NCI-H2081 treated with DMSO at 0.1 percent for 48 hours (cell line): ENCODE data around the gene SLC24A4.
A peak's percentile ranks its signal among the peaks of the same experiment; 100 is the strongest.

Experiments
- DNase-seq: peaks from one replicate; lab custom pipeline; 2025; lab: John Stamatoyannopoulos, UW

Gene SLC24A4

DNA sequence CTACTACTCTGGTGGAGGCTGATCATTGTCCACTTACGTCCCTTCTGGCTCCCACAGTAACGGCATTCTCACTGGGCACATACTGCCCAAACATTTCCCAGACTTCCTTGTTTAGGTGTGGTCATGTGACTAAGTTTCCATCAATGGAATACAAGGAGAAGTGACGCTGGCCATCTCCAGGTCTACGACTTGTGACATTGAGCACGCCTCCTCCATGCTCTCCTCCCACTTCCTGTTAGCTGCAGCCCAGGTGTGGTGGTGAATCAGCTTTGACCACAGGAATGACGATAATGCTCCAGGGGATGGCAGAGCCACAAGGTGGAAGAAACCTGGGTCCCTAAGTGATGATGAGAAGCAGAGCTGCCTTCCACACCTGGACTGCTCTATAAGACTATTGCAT is 6.0 kb upstream of the SLC24A4 start:
- no peak for DNase-seq

GRCh38 chr14:92317511-92317910 is 5.5 kb upstream of the SLC24A4 start:
- DNase-seq: no peak

- no peak for DNase-seq
Measured at GRCh38 chr14:92321701-92322100, 1.3 kb upstream of the SLC24A4 start.

- no peak for DNase-seq
Measured at GRCh38 chr14:92322516-92322915, 449 bp upstream of the SLC24A4 start.

DNA sequence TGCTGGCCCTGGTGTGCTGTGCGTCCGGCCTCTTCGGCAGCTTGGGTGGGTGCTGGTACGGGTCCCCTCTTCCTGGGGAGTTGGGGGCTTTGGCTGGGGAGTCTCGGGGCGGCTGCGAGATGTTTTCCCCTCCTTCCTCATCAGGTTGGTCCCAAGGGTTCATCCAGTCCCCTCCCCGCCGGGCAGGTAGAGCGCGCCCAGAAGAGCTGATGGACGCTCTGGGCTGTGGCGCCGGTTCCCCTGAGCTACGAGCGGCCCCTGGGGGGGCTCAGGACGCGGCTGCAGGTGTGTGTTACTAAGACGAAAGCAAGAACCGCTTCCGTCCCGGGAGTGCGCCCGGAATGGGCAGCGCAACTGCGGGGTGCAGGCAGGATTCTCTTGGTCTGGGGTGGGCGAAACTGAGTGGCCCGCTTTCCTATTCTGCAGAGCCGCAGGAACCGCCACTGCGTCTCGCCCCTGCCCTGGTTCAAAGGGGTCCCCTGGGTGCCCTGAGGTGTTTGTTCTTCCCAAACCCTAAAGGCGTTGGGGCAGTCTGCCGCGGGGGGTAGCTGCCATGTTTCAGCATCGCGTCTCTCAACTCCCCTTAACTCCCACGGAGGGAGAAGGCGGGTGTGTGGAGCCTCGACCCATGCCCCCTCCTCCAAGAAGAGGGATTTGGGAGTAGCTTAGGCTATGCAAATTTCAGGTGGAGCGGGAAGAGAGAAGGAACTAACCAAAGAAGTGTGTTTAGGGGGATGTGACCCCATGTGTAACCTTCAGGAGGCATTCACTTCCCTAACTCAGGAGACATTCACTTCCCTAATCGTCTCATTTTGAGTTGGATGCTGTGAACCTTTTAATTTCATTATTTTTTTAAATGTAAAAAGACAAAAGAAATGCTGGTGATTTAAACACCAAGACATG is 1.2 kb downstream of the SLC24A4 start:
- no peak for DNase-seq

DNA sequence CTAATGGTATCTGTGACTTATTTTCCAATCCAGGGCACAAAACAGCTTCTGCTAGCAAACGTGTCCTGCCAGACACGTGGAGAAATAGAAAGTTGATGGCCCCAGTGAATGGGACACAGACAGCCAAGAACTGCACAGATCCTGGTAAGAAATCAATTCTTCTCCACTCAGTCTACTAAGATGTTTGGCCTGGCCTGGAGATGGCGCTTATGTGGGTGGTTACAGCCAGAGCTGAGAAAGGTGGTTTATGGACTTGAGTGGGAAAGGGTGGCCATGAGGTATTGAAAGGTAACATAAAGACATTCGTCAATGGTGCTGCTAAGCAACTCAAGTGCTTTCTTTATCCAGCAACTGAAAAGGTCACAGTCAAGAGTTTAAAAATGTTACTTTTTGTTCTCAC is 2.9 kb downstream of the SLC24A4 start:
- no peak for DNase-seq

GRCh38 chr14:92328664-92329255 is 5.8 kb downstream of the SLC24A4 start:
- DNase-seq: no peak

DNA sequence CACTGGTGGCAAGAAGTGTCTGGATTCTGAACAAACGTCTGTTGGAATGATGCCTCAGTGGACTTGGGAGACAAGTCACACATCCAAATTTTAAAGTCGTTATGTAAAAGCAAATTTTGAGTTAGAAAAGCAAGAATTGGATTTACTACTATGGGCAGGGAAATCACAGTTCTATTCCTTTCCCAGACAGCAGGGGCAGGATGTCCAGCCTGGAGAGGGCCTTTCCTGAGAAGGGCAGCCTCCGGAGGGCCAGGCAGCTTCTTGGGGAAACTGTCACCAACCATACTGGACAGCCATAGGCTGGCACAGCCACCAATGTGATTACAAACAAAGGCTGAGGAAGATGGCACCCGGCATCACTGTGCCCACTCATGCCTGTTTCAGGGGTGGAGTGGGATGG is 11.1 kb downstream of the SLC24A4 start:
- no peak for DNase-seq

- no peak for DNase-seq
Measured at GRCh38 chr14:92336363-92336762, 13.4 kb downstream of the SLC24A4 start.

- DNase-seq: no peak
Measured at GRCh38 chr14:92339426-92339825, 16.5 kb downstream of the SLC24A4 start.

GRCh38 chr14:92340071-92340470 is 17.1 kb downstream of the SLC24A4 start:
- DNase-seq: no peak

DNA sequence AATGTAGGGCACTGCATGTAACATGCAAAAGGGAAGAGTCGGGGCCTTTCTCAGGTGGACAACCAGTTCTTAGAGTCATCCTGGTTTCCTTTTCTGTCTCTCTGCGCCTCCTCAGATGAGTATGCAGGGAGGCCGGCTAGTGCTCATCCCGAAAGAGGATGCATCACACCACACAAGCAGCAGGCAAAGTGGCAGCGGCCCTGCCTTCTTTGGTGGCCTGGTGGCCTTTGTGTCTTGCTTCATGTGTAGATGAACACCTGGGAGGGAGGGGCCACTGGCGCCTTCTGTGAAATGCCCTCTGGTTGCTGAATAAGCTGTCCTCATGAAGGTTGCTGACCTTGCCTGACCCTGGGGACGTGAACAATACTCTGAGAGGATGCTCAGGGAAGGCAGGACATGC is 18.0 kb downstream of the SLC24A4 start:
- no peak for DNase-seq

DNA sequence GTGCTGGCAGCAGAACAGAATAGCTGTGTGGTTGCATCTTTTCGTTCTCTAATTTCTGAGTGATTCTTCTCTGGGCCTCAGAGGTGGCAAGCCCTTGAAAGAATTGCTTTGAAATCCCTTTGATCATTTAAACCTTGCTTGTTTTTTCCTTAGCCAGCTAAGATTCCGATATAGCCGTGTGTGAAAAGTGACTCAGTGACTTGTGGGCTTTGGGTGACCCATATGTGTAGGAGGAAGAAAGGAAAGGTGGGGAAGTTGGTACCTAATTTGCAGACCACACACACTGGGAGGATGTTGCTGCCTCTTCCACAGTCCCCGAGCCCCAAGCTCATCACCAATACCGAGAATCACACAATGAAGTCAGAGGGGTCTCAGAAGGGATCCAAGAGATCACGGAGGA is 18.8 kb downstream of the SLC24A4 start:
- no peak for DNase-seq

DNA sequence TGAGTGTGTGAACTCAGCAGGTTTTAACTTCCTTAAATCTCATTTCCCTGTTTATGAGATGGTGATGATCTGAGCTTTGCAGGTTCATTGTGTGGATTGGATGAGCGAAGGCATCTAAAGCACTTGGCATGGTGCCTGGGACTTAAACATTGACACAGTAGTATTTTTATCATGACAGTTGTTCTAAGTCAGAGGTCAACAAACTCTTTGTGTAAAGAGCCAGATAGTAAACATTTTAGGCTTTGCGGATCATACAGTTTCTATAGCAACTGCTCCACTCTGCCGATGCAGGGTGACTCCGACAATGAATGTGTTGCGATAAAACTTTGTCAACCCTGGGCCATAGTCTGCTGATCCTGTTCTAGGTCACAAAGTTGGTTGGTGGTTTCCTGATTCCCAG is 25.2 kb downstream of the SLC24A4 start:
- DNase-seq: peak; percentile 21

GRCh38 chr14:92351750-92352149 is 28.8 kb downstream of the SLC24A4 start:
- DNase-seq: no peak

- no peak for DNase-seq
Measured at GRCh38 chr14:92352158-92352985, 29.4 kb downstream of the SLC24A4 start.

- no peak for DNase-seq
Measured at GRCh38 chr14:92353447-92353846, 30.5 kb downstream of the SLC24A4 start.

DNA sequence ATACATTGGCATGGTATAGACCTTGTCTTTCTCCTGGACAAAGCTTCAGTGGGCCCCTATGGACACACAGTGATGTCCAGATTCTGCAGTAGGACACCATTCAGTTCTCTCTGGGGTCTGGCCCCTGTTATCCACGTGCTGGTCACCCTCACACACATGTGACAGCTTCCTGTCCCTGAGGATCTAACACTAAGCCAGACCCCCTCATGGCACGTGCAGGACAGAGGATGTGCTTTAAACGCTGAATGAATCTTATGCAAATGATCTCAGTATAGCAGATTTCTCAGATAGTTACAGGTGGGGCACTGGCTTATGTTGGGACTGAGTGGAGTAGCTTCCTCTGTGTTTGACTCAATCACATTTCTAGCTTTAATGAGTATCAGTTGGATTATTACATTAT is 33.7 kb downstream of the SLC24A4 start:
- no peak for DNase-seq

DNA sequence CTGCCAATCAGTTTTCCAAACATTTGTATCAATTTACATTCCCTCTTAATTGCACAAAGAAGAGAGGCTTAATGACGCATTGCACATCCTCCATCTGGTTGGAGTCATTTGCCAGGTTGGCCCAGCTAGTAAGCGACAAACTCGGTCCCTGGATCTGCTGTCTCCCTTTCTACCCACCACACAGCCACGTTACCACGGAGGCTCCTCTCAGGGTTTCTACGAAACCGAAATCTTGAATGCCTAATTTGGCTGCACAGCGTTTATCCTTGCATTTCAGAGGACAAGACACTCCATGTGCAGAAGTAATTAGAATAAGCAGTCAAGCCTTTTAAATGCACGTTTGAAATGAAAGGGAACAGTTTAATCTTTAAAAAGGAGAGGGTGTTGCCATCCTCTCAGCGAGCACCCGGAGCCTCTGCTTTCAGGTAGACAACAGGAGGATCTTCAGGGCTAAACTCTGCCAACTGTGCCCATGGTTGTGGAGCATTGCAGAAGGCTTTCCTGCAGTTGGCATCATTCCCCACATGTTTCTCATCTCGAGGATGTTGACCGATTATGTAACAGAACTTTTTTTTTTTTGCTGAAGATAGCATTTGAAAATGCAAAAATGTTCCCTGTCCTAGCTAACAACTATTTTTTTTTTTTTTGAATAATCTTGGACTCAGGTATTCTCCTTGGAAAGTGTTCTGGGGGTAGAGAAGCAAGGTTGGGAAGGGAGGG is 37.8 kb downstream of the SLC24A4 start:
- no peak for DNase-seq

DNA sequence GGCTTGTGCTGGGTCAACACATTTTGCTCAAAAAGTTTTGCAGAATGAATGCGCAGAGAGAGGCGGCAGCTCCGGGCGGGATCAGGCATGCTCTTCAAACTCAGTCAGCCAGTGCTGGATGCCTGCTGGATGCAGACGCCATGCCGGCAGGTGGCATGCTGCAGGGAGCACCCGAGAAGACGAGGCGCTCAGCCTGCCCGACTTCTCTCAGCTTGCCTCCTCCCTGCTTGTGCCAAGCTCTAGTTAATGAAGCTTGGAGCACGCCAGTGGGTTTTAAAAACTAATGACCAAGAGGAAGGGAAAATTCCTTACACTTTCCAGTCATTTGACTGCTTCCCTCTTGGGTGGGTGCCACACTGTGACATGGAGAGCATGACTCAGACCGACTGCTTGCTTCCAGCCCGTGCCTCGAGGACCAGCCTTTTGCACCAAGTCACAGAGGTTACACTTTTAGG is 39.8 kb downstream of the SLC24A4 start:
- DNase-seq: no peak

DNA sequence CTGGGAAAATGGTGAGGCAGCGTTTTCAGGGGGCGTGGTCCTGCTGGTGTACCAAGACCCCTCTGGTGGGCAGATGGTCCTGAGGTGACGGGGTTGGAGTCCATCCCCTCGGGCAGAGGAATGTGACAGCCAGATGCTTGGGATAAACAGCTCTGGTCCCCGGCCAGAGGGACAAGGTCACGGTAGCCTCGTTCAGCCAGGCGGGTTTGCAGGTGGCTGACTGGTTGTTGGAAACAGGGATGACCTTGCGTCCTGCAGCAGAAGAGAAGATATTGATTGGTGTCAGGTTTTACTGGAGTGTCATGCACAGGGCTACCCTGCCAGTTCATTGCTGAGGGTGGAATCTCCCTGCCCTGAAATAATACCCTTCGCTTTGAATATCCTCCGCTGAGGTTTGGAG is 43.3 kb downstream of the SLC24A4 start:
- DNase-seq: no peak

- no peak for DNase-seq
Measured at GRCh38 chr14:92368001-92368400, 45.0 kb downstream of the SLC24A4 start.
